Esophagus squamous epithelium (tissue), 5 donors: ENCODE data around the gene PLXDC1. TPM values are rescaled to one million over a fixed set of nuclear protein-coding genes. Genes with fewer than 3 reads are reported as not detected.

Source experiments
- DNase-seq: peaks from one replicate; lab custom pipeline; 2025; lab: John Stamatoyannopoulos, UW
- H3K27ac ChIP-seq, 4 donors: fragments of 200-600 bp; sonication (generic); one replicate each; pipeline ENCODE4 v1.5.1; 2016 to 2019; ENCODE audit warnings: mild to moderate bottlenecking in 1 of 4
- H3K27me3 ChIP-seq, 4 donors: fragments of 200-600 bp; sonication (generic); 1 replicate in 3 of 4; 2 replicates in 1 of 4; pipeline versions ENCODE4 v1.5.1 to v1.6.0; 2017 to 2021; ENCODE audit warnings: antibody characterized with exemption in 1 of 4
- H3K36me3 ChIP-seq, 3 donors: fragments of 200-600 bp; sonication (generic); one replicate each; pipeline ENCODE4 v1.5.1; 2016 to 2019
- H3K4me1 ChIP-seq, 3 donors: fragments of 200-600 bp; sonication (generic); one replicate each; pipeline ENCODE4 v1.5.1; 2017 to 2019
- H3K4me3 ChIP-seq, 4 donors: fragments of 200-600 bp; sonication (generic); 1 replicate in 3 of 4; 2 replicates in 1 of 4; pipeline ENCODE4 v1.5.1; 2016 to 2019; ENCODE audit warnings: mild to moderate bottlenecking in 2 of 4, moderate library complexity in 1 of 4
- H3K9me3 ChIP-seq, 3 donors: fragments of 200-600 bp; sonication (generic); one replicate each; pipeline ENCODE4 v1.5.1; 2016 to 2019
- CTCF ChIP-seq, 6 experiments: fragments of 450-650 bp in 4 of 6; fragments of 200-600 bp in 2 of 6; sonication (generic) in 2 of 6; IDR thresholded peaks; one replicate each; pipeline ENCODE4 v1.5.1; 2016 to 2019; ENCODE audit warnings: antibody characterized with exemption in 6 of 6, mild to moderate bottlenecking in 4 of 6, moderate library complexity in 4 of 6
- POLR2A ChIP-seq, 4 donors: fragments of 450-650 bp; IDR thresholded peaks; one replicate each; pipeline ENCODE4 v1.6.1; 2017; ENCODE audit warnings: antibody characterized with exemption in 4 of 4, mild to moderate bottlenecking in 4 of 4, moderate library complexity in 3 of 4
- WGBS, 2 donors: methylation state at CpG; one replicate each; pipeline ENCODE4 v1.1.5; 2018; 5-methylcytosine and 5-hydroxymethylcytosine counted together
- intact Hi-C: fragments of 100-400 bp; cut with DNase I; formaldehyde crosslinking; loops from one replicate; pipeline ENCODE4 v1.15.0; 2022
- total RNA-seq, 4 donors: library from RNA; depleted of rRNA; stranded (reverse); fragments of >200 nt; gene quantifications; one replicate each; pipeline ENCODE4 v1.1.0, GENCODE V29; 2016
- donor health status: DM: yes; HTN: yes; CAD: no.

Gene PLXDC1
- total RNA-seq, 4 donors from 2014 or later = 1.2 to 7.2 (median 4.6) TPM

GRCh38 chr17:39077866-39078265 lies 73.6 kb downstream of the PLXDC1 start:
- Histone ChIP-seq H3K4me3 (no peak overlapping the region), H3K36me3 (peaks cover 0 to 9% (median 0%) of the 10 kb centered on the region in 3 donors), H3K27ac (no peak overlapping the region), H3K27me3 (no peaks in the 10 kb centered on the region), H3K4me1 (peaks cover 0 to 52% (median 19%) of the 10 kb centered on the region in 3 donors), H3K9me3 (no peaks in the 10 kb centered on the region)
- intact Hi-C loops = no loop called here
- 77 to 81% methylated on average over 3 to 5 of the region's 5 CpGs for WGBS, 2 donors
- TF ChIP-seq POLR2A (IDR thresholded peaks at IDR 0.05) = no peak
- no peak for TF ChIP-seq CTCF (IDR thresholded peaks at IDR 0.05)
- DNase-seq = no peak

GRCh38 chr17:39077252-39077651 lies 74.2 kb downstream of the PLXDC1 start:
- TF ChIP-seq POLR2A (IDR thresholded peaks at IDR 0.05) (no peak), CTCF (IDR thresholded peaks at IDR 0.05) (no peak)
- no peaks in the 10 kb centered on the region for H3K9me3 ChIP-seq
- 60 to 78% methylated on average over 2 to 4 of the region's 4 CpGs for WGBS, 2 donors
- H3K36me3 ChIP-seq = peaks cover 0 to 9% (median 0%) of the 10 kb centered on the region in 3 donors
- no peaks in the 10 kb centered on the region for H3K27me3 ChIP-seq
- H3K27ac ChIP-seq = no peak overlapping the region
- intact Hi-C loops = no loop called here
- H3K4me1 ChIP-seq = peaks cover 0 to 49% (median 18%) of the 10 kb centered on the region in 3 donors
- no peak for DNase-seq
- no peak overlapping the region for H3K4me3 ChIP-seq

DNA sequence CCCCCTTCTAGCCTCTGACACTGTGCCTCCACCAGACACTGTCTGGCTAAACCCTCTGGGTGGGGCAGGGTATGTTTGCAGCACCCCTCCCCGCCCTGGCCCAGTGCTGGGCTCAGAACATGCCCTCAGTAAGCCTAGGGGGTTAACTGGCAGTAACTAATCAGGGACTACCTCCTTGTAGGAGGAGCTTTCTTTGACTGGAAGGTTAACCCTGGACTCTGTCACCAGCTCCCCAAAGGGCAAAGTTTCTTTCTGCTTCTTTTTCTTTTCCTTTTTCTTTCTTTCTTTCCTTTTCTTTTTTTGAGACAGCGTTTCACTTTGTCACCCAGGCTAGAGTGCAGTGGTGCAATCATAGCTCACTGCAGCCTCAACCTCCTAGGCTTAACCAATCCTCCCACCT lies 76.8 kb downstream of the PLXDC1 start:
- intact Hi-C loops = no loop called here
- no peak for TF ChIP-seq CTCF (IDR thresholded peaks at IDR 0.05)
- no peak for TF ChIP-seq POLR2A (IDR thresholded peaks at IDR 0.05)

GRCh38 chr17:39073916-39074315 lies 77.5 kb downstream of the PLXDC1 start:
- DNase-seq = no peak
- Histone ChIP-seq H3K4me1 (peaks cover 0 to 29% (median 0%) of the 10 kb centered on the region in 3 donors), H3K27me3 (no peaks in the 10 kb centered on the region), H3K36me3 (peaks cover 0 to 9% (median 0%) of the 10 kb centered on the region in 3 donors), H3K4me3 (no peak overlapping the region), H3K9me3 (no peaks in the 10 kb centered on the region), H3K27ac (no peak overlapping the region)
- TF ChIP-seq POLR2A (IDR thresholded peaks at IDR 0.05) (no peak), CTCF (IDR thresholded peaks at IDR 0.05) (no peak)
- intact Hi-C loops = no loop called here
- 20 to 83% methylated on average over 1 of the region's 1 CpG for WGBS, 2 donors

More for the DNA sequence above, 76.8 kb downstream of the PLXDC1 start:
- H3K27me3 ChIP-seq = no peaks in the 10 kb centered on the region
- H3K4me3 ChIP-seq = no peak overlapping the region
- 59 to 62% methylated on average over 2 of the region's 2 CpGs for WGBS, 2 donors
- DNase-seq = no peak
- no peaks in the 10 kb centered on the region for H3K9me3 ChIP-seq
- peaks cover 0 to 9% (median 0%) of the 10 kb centered on the region in 3 donors for H3K36me3 ChIP-seq
- peaks cover 0 to 26% (median 0%) of the 10 kb centered on the region in 3 donors for H3K4me1 ChIP-seq
- H3K27ac ChIP-seq = no peak overlapping the region

GRCh38 chr17:39073353-39073752 lies 78.1 kb downstream of the PLXDC1 start:
- TF ChIP-seq CTCF (IDR thresholded peaks at IDR 0.05) (no peak), POLR2A (IDR thresholded peaks at IDR 0.05) (no peak)
- H3K9me3 ChIP-seq = no peaks in the 10 kb centered on the region
- peaks cover 0 to 9% (median 0%) of the 10 kb centered on the region in 3 donors for H3K36me3 ChIP-seq
- no peak for DNase-seq
- no peaks in the 10 kb centered on the region for H3K27me3 ChIP-seq
- 54 to 77% methylated on average over 1 to 3 of the region's 3 CpGs for WGBS, 2 donors
- intact Hi-C loops = no loop called here
- no peak overlapping the region for H3K27ac ChIP-seq
- no peak overlapping the region for H3K4me3 ChIP-seq
- peaks cover 0 to 31% (median 0%) of the 10 kb centered on the region in 3 donors for H3K4me1 ChIP-seq
